Peyer's patch (tissue), 4 donors: ENCODE measurements around the gene RNF182.
"Not testable (repeated sequence)": the region's sequence is repeated elsewhere in the genome, so short reads cannot be mapped to it uniquely, and the experiment has no call there.

Experiments
- CTCF ChIP-seq, 6 experiments: fragments of 450-650 bp in 4 of 6; fragments of 200-600 bp in 2 of 6; sonication (generic) in 1 of 6; IDR thresholded peaks; one replicate each; pipeline ENCODE4 v1.5.1; 2017 to 2019; ENCODE audit warnings: antibody characterized with exemption in 6 of 6, mild to moderate bottlenecking in 3 of 6, moderate library complexity in 1 of 6
- POLR2A ChIP-seq, 2 donors: fragments of 450-650 bp; IDR thresholded peaks; one replicate each; pipeline ENCODE4 v1.5.1; 2017; ENCODE audit warnings: antibody characterized with exemption in 2 of 2, mild to moderate bottlenecking in 2 of 2, moderate library complexity in 2 of 2

- TF ChIP-seq POLR2A, CTCF (IDR thresholded peaks at IDR 0.05): not testable (repeated sequence)
These were observed 11.1 kb downstream of the RNF182 start for GRCh38 chr6:13935881-13936261.
